ENCODE measurements around the gene TNN.
"Not testable (repeated sequence)": the region's sequence is repeated elsewhere in the genome, so short reads cannot be mapped to it uniquely, and the experiment has no call there.

The TNN gene

DNA sequence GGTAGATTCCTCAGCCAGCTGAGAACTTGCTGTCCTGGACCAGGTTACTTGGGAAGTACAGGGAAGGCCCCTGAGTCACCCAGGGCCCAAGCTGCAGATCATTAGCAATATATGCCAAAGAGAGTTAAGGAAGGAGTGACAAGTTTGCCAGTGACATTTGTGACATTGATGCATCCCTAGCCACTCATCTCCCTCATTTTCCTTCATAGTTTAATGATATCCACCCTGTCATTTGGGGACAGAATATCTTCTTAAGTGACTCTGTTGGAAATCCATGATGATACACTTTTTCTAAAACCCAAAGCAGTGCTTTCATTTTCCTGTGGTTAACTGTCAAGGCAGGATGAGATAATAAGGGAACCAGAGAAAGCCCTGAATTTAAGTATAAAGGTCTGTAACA is 3.2 kb downstream of the TNN start:
- no peak for DNase-seq (ENCODE audit: low read depth)

DNA sequence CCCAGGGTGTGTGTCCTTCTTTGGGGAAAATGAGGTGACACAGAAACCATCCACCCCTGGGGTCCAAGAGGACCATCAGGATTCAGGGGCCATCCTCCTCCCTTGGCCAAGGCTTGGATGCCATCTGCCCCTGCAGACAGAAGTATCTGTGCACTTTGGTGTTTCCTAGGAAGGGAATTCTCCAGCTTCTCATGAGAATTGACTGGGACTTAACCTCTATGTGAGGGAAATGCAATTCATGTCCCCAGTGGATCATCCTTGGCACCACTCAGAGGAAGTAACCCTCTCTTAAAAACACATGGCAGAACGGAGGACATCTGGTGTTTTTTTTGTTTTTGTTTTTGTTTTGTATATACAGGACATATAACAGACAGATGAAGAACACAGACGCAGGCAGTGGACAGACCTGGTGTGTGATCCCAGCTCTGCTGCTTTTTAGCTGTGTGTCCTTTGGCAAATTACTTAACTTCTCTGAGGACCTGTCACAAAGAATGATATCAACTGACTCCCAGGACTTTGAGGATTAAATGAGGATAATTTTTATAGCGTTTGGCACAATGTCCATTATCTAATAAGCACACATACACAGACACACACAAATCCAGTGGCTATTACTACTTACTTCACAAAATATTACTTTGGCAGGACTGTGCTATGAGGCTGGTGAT is 3.8 kb downstream of the TNN start:
- DNase-seq (ENCODE audit: low read depth), result no peak

DNA sequence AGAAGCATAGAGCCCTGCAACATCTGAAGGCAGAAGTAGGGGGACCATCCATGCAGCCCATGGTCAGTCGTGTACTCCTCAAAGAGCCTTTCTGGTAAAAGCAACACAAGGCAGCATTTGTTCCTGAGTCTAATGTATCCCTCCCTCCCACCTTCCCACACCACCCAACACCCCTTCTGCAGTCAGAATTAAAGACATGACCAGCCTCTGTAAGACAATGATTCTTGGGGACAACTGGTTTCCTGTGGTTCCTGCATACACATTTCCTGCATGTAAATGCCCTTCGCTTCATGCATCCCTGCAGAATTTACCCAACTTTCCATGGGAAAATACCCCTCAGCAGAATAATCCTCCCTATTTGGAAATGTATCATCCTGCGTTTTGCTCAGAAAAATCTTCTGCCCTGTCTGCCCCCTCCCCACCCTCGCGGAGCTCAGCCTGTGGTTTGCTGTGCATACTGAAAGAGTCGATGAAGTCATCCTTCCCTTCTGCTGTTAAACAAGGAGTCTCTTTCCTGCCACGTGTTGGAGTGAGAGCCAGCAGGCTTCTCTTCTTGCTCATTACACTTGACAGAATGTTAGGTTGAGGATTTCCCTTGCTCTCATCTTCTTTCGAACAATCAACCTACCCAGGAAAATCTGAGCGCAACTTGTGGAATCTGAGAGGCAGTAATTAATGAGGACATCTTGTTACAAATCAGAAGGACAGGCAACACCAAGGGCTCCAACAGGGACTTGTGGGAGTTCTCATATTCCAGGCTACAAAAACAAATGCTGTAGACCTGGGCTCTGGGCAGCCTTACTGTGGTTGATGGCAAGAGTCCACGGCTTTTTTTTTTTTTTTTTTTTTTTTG is 4.7 kb downstream of the TNN start:
- no peak for DNase-seq (ENCODE audit: low read depth)

DNA sequence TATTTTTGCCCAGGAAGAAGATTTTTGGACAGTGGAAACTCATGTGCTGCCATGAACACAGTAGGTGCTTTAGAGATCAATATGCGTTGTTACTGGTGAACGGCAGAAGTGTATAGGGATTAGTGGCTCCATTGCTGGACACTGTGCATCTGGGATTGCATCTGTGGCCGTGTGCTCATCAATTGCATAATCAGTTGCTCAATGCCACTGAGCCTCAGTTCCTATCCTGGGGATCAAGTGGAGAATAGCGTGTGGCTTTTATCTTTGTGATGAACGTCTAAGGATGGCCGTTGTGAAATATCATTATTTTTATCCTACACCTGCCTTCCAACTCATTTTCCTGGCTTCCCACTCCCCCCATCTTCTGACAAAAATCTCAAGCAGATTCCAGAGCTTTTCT is 5.4 kb downstream of the TNN start:
- no peak for DNase-seq (ENCODE audit: low read depth)

DNA sequence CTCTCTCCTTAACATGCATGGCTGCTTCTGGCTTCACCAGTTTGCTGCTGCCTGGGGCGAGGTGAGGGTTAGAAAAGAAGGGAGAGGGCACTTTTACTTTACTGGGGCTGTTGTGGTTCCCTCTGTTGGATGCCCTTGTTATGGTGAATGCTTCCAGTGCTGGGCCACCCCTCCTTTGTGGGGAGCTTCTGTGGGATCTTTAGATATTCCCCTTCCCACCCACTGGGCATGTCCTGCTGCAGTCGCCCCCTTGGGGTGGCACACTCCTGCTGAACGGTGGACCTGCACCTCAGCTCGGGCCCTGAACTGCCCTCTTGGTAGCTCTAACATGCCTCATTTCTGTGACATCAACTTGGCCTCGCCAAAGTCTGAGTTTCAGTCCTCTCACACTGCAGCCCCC is 6.0 kb downstream of the TNN start:
- no peak for DNase-seq (ENCODE audit: low read depth)

DNA sequence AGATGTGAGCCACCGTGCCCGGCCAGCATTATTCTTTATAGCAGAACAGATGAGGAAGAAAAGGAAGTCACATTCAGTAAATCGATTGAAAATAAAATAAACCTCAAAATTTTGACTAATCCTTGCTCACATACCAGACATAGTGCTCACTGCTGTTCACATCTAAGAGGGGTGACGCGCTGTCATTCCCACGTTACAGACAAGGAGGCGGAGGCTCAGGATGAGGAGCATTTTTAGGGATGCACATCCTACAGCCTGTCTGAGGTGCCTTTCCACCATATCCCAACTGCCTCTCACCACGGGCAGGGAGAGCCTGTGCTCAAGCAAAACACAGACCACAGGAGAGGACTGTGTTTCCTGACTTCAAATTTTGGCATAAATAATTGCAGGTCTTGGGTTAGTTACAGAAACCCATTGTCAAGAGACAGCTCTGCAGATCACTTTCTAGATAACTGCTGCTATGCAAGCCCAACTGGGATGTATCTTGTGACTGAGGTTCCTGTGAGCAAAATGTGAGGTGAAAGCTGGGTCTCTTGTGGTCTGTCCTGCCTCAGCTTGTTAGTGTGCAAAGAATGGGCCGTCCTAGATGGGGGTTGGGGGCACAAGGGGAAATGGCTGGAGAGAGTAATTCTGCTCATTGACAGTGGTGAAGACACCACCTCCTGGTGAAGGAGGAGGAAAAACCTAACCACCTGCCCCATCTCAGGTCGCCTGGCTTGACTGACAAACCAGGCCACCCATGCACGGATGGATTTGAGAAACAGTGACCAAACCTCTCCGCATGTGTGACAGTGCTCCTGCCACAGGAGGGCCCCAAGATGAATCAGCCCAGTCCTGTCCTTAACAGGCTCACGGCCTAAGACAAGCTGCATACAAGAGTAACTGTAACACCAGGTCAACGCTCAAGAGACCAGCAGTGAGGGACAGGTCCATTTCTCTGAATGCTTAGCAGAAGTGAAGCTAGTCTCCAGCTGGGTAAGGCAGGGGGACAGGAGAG is 8.2 kb downstream of the TNN start:
- DNase-seq (ENCODE audit: low read depth), result no peak

DNA sequence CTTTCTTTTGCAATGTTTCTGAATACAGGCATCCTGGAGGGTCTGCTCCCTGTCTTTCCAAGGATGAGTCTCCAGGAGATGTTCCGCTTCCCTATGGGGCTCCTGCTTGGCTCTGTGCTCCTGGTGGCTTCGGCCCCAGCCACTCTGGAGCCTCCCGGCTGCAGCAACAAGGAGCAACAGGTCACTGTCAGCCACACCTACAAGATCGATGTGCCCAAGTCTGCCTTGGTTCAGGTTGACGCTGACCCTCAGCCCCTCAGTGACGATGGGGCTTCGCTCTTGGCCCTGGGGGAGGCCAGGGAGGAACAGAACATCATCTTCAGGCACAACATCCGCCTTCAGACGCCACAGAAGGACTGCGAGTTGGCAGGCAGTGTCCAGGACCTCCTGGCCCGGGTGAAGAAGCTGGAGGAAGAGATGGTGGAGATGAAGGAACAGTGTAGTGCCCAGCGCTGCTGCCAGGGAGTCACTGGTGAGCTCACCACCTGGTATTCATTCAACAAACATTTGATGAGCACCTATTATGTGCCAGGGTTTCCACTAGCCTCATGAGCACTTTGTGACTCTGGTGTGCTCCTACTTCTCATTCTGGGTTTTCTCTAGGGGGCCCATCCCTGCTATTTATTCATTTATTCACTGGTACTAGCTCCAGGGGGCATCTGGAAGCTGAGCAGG is 9.9 kb downstream of the TNN start:
- DNase-seq (ENCODE audit: low read depth), result no peak

DNA sequence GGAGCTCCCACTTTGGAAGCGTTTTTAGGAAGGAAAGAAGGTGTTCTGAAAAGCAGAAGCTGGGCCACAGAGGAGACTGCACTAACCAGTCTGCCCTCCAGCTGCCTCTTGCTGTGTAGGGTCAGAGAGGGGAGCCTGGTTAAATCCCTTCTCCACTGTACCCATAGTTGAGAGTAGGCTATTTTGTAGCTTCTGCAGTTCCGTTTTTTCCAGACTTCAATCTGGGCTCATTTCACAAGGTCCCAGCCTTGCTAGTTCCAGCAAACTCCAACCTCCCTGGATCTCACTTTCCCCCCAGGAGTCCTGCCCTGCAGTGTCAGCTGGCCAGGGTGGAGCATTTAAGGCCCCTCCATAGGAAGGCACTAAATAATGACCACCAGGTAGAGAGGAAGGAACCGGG is 11.0 kb downstream of the TNN start:
- no peak for DNase-seq (ENCODE audit: low read depth)

DNA sequence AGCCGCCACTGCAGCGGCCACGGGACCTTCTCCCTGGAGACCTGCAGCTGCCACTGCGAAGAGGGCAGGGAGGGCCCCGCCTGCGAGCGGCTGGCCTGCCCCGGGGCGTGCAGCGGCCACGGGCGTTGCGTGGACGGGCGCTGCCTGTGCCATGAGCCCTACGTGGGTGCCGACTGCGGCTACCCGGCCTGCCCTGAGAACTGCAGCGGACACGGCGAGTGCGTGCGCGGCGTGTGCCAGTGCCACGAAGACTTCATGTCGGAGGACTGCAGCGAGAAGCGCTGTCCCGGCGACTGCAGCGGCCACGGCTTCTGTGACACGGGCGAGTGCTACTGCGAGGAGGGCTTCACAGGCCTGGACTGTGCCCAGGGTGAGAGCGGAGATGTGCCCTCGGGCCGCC is 11.7 kb downstream of the TNN start:
- DNase-seq (ENCODE audit: low read depth), result no peak

DNA sequence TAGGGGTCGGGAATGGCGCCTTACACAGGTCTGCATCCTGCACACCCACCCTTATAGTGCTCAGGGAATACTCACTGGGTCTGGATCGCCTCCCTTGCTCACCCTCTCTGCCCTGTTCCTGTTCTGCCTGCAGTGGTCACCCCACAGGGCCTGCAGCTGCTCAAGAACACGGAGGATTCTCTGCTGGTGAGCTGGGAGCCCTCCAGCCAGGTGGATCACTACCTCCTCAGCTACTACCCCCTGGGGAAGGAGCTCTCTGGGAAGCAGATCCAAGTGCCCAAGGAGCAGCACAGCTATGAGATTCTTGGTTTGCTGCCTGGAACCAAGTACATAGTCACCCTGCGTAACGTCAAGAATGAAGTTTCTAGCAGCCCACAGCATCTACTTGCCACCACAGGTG is 12.4 kb downstream of the TNN start:
- DNase-seq (ENCODE audit: low read depth), result no peak

DNA sequence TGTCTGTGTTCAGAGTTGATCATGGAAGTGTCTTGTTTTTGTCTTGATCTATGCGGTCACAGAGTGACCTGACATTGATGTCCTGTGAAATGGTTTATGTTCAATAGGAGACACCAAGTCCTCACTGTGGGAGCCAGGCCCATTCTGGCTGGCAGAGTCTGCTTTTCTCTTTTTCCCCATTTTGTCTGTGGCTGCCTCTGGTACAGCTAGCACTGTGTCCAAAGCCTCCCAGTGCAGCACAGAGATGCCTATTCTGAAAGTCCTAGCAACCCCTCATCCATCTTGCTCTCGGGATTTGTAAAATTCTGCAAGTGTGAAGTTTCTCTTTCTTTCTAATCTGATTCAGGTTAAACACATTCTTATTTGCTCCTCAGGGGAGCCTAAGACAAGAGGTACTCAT is 14.3 kb downstream of the TNN start:
- no peak for DNase-seq (ENCODE audit: low read depth)

DNA sequence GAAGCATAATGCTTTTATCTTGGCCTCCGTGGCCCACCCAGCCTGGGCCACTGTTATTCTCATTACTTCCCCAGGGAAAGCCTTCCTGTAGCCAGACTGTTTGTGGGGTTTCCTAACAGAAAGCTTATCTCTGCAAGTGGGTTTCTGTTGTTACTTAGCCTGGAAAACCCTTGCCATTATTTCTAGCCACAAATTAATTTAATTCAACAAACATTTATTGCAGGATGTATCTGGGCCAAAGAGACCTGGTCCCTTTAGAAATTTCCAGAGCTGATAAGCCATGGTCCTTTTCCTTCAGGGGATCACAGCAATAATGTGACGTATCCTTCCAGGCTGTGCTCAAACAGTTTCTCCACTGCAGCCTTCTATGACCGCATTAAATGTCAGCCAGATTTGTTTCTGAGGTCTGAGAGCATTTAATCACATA is 20.9 kb downstream of the TNN start:
- no peak for DNase-seq (ENCODE audit: low read depth)

DNA sequence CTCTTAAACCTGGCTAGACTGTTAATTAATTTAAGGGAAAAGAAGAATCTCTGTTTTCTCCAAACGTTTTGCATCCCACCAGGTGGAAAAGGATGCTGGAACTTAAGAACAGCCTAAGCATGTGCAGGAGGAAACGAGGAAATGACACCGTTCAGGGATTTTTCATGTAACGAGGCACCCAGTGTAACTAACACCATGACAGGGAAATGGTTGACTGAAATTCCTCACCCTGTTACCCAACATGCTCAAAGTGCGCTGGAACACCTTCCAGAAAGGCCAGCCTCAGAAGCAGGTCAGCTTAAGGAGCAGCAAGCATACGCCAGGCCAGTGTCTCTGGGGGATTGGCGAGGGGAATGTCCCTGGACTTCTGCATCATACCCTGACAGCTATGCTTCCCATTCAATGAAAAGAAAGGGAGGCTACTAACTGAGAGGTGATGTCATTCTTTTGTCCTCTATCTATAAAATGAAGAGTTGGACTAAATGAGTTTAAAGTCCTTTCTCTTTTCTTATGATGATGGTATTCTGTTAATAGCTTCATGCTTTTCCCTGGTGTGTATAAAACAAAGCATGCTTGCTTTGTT is 21.6 kb downstream of the TNN start:
- no peak for DNase-seq (ENCODE audit: low read depth)

DNA sequence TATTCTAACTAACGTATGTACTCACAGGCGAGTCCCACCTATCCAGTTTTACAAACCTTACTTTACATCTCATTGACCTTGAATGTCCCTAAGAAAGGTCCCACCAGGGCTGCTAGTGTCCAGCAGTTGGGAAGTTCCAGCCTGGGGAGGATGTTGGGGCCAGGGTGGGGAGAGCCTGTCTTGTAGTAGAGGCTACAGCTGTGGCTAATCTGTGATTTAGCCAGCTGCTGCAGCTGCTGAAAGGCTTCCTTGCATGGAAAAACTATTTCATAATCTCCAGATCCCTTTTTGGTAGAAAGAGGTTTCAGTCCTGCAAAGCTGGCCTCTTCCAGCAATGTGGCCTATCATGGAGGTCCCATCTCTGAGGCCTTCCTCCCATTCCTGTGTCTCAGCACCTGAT is 23.1 kb downstream of the TNN start:
- DNase-seq (ENCODE audit: low read depth), result no peak

DNA sequence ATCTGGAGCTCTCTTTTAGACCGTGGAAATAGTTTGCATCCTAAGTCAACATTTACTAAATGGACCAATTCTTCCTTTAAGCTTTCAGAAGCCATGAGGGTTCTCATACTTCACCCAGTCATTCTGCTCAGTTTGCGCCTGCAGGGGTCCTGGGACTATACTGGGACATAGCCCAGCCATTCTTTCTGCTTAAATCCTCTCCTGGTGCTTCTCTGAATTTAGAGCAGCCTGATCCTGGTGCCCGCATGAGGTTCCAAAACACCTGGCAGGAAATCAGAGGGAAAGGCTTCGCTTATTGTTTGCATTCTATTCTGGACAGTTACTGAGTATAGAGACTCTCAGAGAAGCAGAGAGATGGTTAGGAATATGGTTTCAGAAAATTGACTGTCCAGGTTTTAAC is 27.0 kb downstream of the TNN start:
- no peak for DNase-seq (ENCODE audit: low read depth)

DNA sequence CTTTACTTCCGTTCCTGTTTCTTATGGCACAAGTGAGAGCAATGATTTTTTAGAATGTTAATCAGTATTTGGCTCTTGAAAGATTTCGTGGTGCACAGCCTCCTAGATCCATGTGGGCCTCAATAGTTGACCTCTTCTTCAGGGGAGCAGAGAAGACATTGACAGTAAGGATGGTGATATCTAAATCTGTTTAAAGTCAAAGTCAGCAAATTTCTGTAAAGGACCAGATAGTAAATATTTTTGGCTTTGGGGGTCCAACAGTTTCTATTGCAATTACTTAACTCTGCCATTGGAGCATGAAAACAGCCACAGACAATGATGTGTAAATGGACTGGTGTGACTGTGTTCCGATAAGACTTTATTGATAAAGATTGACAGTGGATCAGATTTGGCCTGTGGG is 27.4 kb downstream of the TNN start:
- DNase-seq (ENCODE audit: low read depth), result no peak

DNA sequence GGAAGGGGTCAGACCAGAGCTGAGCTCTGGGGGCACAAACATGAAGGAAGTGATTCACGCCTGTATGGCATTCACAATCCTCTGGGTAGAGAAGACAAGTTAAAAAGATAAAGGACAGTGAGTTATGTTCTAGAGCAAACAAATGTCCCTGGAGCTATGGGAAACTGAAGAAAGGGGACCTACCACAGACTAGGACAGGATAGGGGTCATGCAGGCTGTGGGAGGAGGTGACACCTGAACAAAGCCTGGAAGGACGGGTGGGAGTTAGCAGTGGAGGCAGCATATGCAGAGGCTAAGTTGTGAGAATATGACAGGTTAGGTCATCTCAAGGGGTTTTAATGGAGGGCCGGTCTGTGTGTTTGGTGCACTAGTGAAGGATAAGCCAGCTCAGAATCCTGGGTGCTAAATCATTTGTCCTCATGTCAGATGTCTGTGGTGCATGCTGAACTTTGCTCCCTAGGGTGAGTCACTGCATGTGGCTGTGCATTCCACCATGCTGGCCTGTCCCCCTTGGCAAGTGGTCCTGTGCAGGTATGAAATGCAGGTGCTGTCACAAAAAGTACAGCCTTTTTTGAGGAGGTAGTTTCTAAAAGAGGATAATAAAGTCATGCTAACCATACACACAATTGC is 28.5 kb downstream of the TNN start:
- no peak for DNase-seq (ENCODE audit: low read depth)

DNA sequence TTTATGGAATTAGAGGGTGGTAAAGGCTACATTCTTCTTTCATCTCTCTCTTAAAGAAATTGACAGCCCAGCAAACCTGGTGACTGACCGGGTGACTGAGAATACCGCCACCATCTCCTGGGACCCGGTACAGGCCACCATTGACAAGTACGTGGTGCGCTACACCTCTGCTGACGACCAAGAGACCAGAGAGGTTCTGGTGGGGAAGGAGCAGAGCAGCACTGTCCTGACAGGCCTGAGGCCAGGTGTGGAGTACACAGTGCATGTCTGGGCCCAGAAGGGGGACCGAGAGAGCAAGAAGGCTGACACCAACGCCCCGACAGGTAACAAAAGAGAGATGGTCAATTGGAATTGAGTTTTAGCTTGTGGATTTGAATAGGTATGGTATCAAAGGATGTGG is 29.7 kb downstream of the TNN start:
- no peak for DNase-seq (ENCODE audit: low read depth)

DNA sequence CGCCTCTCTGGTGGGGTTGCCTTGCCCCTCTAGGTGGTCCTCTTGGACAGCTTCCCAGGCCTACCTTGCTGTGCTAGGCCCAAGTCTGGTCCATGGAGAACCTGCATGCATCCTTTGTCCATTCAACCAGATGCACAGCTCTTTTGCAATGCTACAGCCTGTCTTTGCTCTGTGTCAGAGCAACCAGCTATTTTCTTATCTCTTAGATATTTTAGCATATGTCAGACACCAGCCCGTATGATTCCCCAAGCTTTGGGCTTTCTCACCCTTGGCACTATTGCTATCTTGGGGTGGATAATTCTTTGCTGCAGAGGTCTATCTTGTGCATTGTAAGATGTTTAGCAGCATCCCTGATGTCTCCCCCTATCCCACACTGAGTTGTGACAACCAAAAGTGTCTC is 32.3 kb downstream of the TNN start:
- DNase-seq (ENCODE audit: low read depth), result no peak

DNA sequence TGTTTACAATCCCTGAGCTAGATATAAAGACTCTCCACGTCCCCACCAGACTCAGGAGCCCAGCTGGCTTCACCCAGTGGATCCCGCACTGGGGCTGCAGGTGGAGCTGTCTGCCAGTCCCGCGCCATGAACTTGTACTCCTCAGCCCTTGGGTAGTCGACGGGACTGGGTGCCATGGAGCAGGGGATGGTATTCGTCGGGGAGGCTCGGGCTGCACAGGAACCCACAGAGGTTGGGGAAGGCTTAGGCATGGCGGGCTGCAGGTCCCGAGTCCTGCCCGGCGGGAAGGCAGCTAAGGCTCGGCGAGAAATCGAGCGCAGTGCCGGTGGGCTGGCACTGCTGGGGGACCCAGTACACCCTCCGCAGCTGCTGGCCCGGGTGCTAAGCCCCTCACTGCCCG is 34.5 kb downstream of the TNN start:
- DNase-seq (ENCODE audit: low read depth), result not testable (repeated sequence)

DNA sequence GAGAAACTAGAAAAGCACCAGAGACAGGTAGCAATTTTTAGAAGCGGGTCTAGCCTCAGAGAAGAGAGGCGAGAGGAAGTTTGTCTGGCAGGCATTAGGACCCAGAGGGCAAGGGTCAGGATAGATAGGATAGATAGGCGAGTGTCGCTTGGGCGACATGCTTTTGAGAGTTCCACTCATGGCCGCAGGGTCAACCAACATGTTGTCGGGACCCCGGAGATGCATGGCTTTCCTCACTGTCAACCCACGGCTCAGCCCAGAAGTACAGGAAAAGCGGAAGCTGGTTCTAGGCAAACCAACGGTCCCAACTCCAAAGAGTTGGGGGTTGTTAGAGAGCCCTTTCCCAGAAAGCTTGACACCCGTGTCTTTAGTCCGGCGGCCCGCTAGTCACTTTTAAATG is 38.9 kb downstream of the TNN start:
- DNase-seq (ENCODE audit: low read depth), result not testable (repeated sequence)
